ENCODE data around the gene SLC1A3.

The SLC1A3 gene

GRCh38 chr5:36660397-36661049 is 54.1 kb downstream of the SLC1A3 start:
- no peaks in the 10 kb centered on the region for H3K9me3 ChIP-seq
- no peaks in the 10 kb centered on the region for H3K27me3 ChIP-seq (ENCODE audit: low read depth)
- H3K36me3 ChIP-seq (replicated peaks) = no peaks in the 10 kb centered on the region
- DNase-seq (ENCODE audit: low spot score in 2 of 2) = no peak
- in situ Hi-C loops (cut with MboI; ENCODE audit: low sequenced_read_pairs) = no loop called here
- no peak overlapping the region for H3K4me3 ChIP-seq
- no peaks in the 10 kb centered on the region for H3K4me1 ChIP-seq

GRCh38 chr5:36661456-36662220 is 55.2 kb downstream of the SLC1A3 start:
- Histone ChIP-seq H3K4me1 (no peaks in the 10 kb centered on the region), H3K4me3 (no peak overlapping the region), H3K36me3 (replicated peaks) (no peaks in the 10 kb centered on the region), H3K9me3 (no peaks in the 10 kb centered on the region), H3K27me3 (ENCODE audit: low read depth) (no peaks in the 10 kb centered on the region)
- no peak for DNase-seq (ENCODE audit: low spot score in 2 of 2)
- in situ Hi-C loops (cut with MboI; ENCODE audit: low sequenced_read_pairs) = no loop called here

GRCh38 chr5:36662291-36662851 is 56.0 kb downstream of the SLC1A3 start:
- H3K4me1 ChIP-seq = no peaks in the 10 kb centered on the region
- H3K36me3 ChIP-seq (replicated peaks) = no peaks in the 10 kb centered on the region
- H3K27me3 ChIP-seq (ENCODE audit: low read depth) = no peaks in the 10 kb centered on the region
- DNase-seq (ENCODE audit: low spot score in 2 of 2) = no peak
- in situ Hi-C loops (cut with MboI; ENCODE audit: low sequenced_read_pairs) = no loop called here
- H3K9me3 ChIP-seq = no peaks in the 10 kb centered on the region
- H3K4me3 ChIP-seq = no peak overlapping the region

GRCh38 chr5:36664766-36665165 is 58.4 kb downstream of the SLC1A3 start:
- in situ Hi-C loops (cut with MboI; ENCODE audit: low sequenced_read_pairs) = no loop called here
- no peaks in the 10 kb centered on the region for H3K36me3 ChIP-seq (replicated peaks)
- H3K4me3 ChIP-seq = no peak overlapping the region
- no peaks in the 10 kb centered on the region for H3K4me1 ChIP-seq
- no peaks in the 10 kb centered on the region for H3K27me3 ChIP-seq (ENCODE audit: low read depth)
- no peak for DNase-seq (ENCODE audit: low spot score in 2 of 2)
- no peaks in the 10 kb centered on the region for H3K9me3 ChIP-seq

- Histone ChIP-seq H3K4me3 (no peak overlapping the region), H3K4me1 (no peaks in the 10 kb centered on the region), H3K27me3 (ENCODE audit: low read depth) (no peaks in the 10 kb centered on the region), H3K36me3 (replicated peaks) (no peaks in the 10 kb centered on the region), H3K9me3 (no peaks in the 10 kb centered on the region)
- in situ Hi-C loops (cut with MboI; ENCODE audit: low sequenced_read_pairs) = no loop called here
- no peak for DNase-seq (ENCODE audit: low spot score in 2 of 2)
Measured at GRCh38 chr5:36665628-36666027, 59.2 kb downstream of the SLC1A3 start.

- Histone ChIP-seq H3K36me3 (replicated peaks) (no peaks in the 10 kb centered on the region), H3K4me1 (no peaks in the 10 kb centered on the region), H3K9me3 (no peaks in the 10 kb centered on the region), H3K4me3 (no peak overlapping the region), H3K27me3 (ENCODE audit: low read depth) (no peaks in the 10 kb centered on the region)
- in situ Hi-C loops (cut with MboI; ENCODE audit: low sequenced_read_pairs) = no loop called here
- no peak for DNase-seq (ENCODE audit: low spot score in 2 of 2)
Measured at GRCh38 chr5:36666274-36666673, 59.9 kb downstream of the SLC1A3 start.

GRCh38 chr5:36666986-36667385 is 60.6 kb downstream of the SLC1A3 start:
- no peaks in the 10 kb centered on the region for H3K36me3 ChIP-seq (replicated peaks)
- no peaks in the 10 kb centered on the region for H3K27me3 ChIP-seq (ENCODE audit: low read depth)
- in situ Hi-C loops (cut with MboI; ENCODE audit: low sequenced_read_pairs) = no loop called here
- H3K4me1 ChIP-seq = no peaks in the 10 kb centered on the region
- no peaks in the 10 kb centered on the region for H3K9me3 ChIP-seq
- no peak for DNase-seq (ENCODE audit: low spot score in 2 of 2)
- H3K4me3 ChIP-seq = no peak overlapping the region

GRCh38 chr5:36667824-36668223 is 61.4 kb downstream of the SLC1A3 start:
- in situ Hi-C loops (cut with MboI; ENCODE audit: low sequenced_read_pairs) = no loop called here
- no peaks in the 10 kb centered on the region for H3K36me3 ChIP-seq (replicated peaks)
- DNase-seq (ENCODE audit: low spot score in 2 of 2) = no peak
- no peaks in the 10 kb centered on the region for H3K4me1 ChIP-seq
- H3K9me3 ChIP-seq = no peaks in the 10 kb centered on the region
- H3K4me3 ChIP-seq = no peak overlapping the region
- no peaks in the 10 kb centered on the region for H3K27me3 ChIP-seq (ENCODE audit: low read depth)

- H3K4me1 ChIP-seq = no peaks in the 10 kb centered on the region
- no peaks in the 10 kb centered on the region for H3K36me3 ChIP-seq (replicated peaks)
- H3K4me3 ChIP-seq = no peak overlapping the region
- in situ Hi-C loops (cut with MboI; ENCODE audit: low sequenced_read_pairs) = no loop called here
- no peak for DNase-seq (ENCODE audit: low spot score in 2 of 2)
- H3K27me3 ChIP-seq (ENCODE audit: low read depth) = no peaks in the 10 kb centered on the region
- no peaks in the 10 kb centered on the region for H3K9me3 ChIP-seq
Measured at GRCh38 chr5:36669015-36669651, 62.7 kb downstream of the SLC1A3 start.

- H3K36me3 ChIP-seq (replicated peaks) = no peaks in the 10 kb centered on the region
- in situ Hi-C loops (cut with MboI; ENCODE audit: low sequenced_read_pairs) = no loop called here
- no peak for DNase-seq (ENCODE audit: low spot score in 2 of 2)
- H3K9me3 ChIP-seq = no peaks in the 10 kb centered on the region
- H3K27me3 ChIP-seq (ENCODE audit: low read depth) = no peaks in the 10 kb centered on the region
- no peaks in the 10 kb centered on the region for H3K4me1 ChIP-seq
- H3K4me3 ChIP-seq = no peak overlapping the region
Measured at GRCh38 chr5:36670548-36670947, 64.1 kb downstream of the SLC1A3 start.

GRCh38 chr5:36675282-36675681 is 68.9 kb downstream of the SLC1A3 start:
- in situ Hi-C loops (cut with MboI; ENCODE audit: low sequenced_read_pairs) = loop anchor here (25.0 kb wide), 1 partner anchor 613 kb away; the partner anchor contains the start of gene UGT3A2
- H3K36me3 ChIP-seq (replicated peaks) = no peaks in the 10 kb centered on the region

GRCh38 chr5:36679221-36679989 is 73.0 kb downstream of the SLC1A3 start:
- no peak for DNase-seq (ENCODE audit: low spot score in 2 of 2)
- Histone ChIP-seq H3K36me3 (replicated peaks) (no peaks in the 10 kb centered on the region), H3K27me3 (ENCODE audit: low read depth) (no peaks in the 10 kb centered on the region), H3K9me3 (no peaks in the 10 kb centered on the region), H3K4me1 (no peaks in the 10 kb centered on the region), H3K4me3 (no peak overlapping the region)
- in situ Hi-C loops (cut with MboI; ENCODE audit: low sequenced_read_pairs) = loop anchor here (25.0 kb wide), 1 partner anchor 617 kb away; the partner anchor contains the start of gene UGT3A2

More at GRCh38 chr5:36675282-36675681, 68.9 kb downstream of the SLC1A3 start:
- Histone ChIP-seq H3K27me3 (ENCODE audit: low read depth) (no peaks in the 10 kb centered on the region), H3K4me1 (no peaks in the 10 kb centered on the region), H3K9me3 (no peaks in the 10 kb centered on the region), H3K4me3 (no peak overlapping the region)
- no peak for DNase-seq (ENCODE audit: low spot score in 2 of 2)

GRCh38 chr5:36680066-36680465 is 73.7 kb downstream of the SLC1A3 start:
- no peaks in the 10 kb centered on the region for H3K9me3 ChIP-seq
- in situ Hi-C loops (cut with MboI; ENCODE audit: low sequenced_read_pairs) = loop anchor here (25.0 kb wide), 1 partner anchor 618 kb away; the partner anchor contains the start of gene UGT3A2
- H3K27me3 ChIP-seq (ENCODE audit: low read depth) = no peaks in the 10 kb centered on the region
- H3K4me3 ChIP-seq = no peak overlapping the region
- no peak for DNase-seq (ENCODE audit: low spot score in 2 of 2)
- H3K4me1 ChIP-seq = no peaks in the 10 kb centered on the region
- no peaks in the 10 kb centered on the region for H3K36me3 ChIP-seq (replicated peaks)

Data from HAP-1 (cell line).